Fibroblast of pulmonary artery (primary cell): ENCODE results near the gene JSRP1.
A peak's percentile ranks its signal among the peaks of the same experiment; 100 is the strongest.

ENCODE experiments used
- DNase-seq: peaks from one replicate; pipeline ENCODE4 v3.0.0-alpha.2; 2010; ENCODE audit warnings: low read depth
- H3K4me3 ChIP-seq: replicated peaks from 2 replicates; pipeline ENCODE4 v1.5.1; 2011; ENCODE audit warnings: low read depth, mild to moderate bottlenecking, control low read depth, low read length, moderate library complexity
- CTCF ChIP-seq: IDR thresholded peaks from 2 replicates; pipeline ENCODE4 v1.5.1; 2011; ENCODE audit warnings: mild to moderate bottlenecking, control low read depth, low read length, inconsistent platforms; ENCODE audit errors: missing control alignments

JSRP1 gene

GRCh38 chr19:2237869-2238153 lies 18.4 kb downstream of the JSRP1 start:
- TF ChIP-seq CTCF = no peak
- H3K4me3 ChIP-seq = peak overlapping the region; percentile 74
- no peak for DNase-seq

GRCh38 chr19:2237051-2237868 lies 19.0 kb downstream of the JSRP1 start:
- no peak for TF ChIP-seq CTCF
- DNase-seq = no peak
- peak overlapping the region; percentile 74 for H3K4me3 ChIP-seq

- TF ChIP-seq CTCF = peak; percentile 67
- H3K4me3 ChIP-seq = peak within 1 kb of the TSS; percentile 74
- peak; percentile 99 for DNase-seq
Observed at GRCh38 chr19:2236314-2237050, 19.7 kb downstream of the JSRP1 start, which contains the start of the genes PLEKHJ1 and SF3A2. Gene PLEKHJ1 (minus strand): TSS chr19:2236329. CDS start chr19:2236248, 81 bp downstream. Gene SF3A2 (plus strand): TSS chr19:2236824. CDS start chr19:2243419, 6,595 bp downstream.

GRCh38 chr19:2236064-2236313 lies 20.2 kb downstream of the JSRP1 start:
- no peak for DNase-seq
- no peak for TF ChIP-seq CTCF
- peak overlapping the region; percentile 74 for H3K4me3 ChIP-seq

GRCh38 chr19:2235381-2236063 lies 20.7 kb downstream of the JSRP1 start:
- no peak for TF ChIP-seq CTCF
- DNase-seq = no peak
- H3K4me3 ChIP-seq = peak overlapping the region; percentile 74

- no peak for DNase-seq
- TF ChIP-seq CTCF = no peak
- H3K4me3 ChIP-seq = peak overlapping the region; percentile 74
Observed at GRCh38 chr19:2234996-2235380, 21.2 kb downstream of the JSRP1 start.
